GM12878 (cell line): ENCODE results near the gene ABCA2. TPM values are rescaled to one million over a fixed set of nuclear protein-coding genes. Genes with fewer than 3 reads are reported as not detected.

Source experiments
- CTCF ChIP-seq, 3 experiments: IDR thresholded peaks in 2 of 3; conservative IDR thresholded peaks in 1 of 3; 2 replicates each; pipeline ENCODE4 v1.5.1; 2011; ENCODE audit warnings: low read depth in 3 of 3, low read length in 3 of 3, mild to moderate bottlenecking in 3 of 3, control low read depth in 2 of 3, moderate library complexity in 2 of 3, inconsistent platforms in 1 of 3, mixed read lengths in 1 of 3; ENCODE audit not compliant: control insufficient read depth in 2 of 3, insufficient read depth in 1 of 3; ENCODE audit errors: extremely low read depth in 1 of 3
- ETV6 ChIP-seq, 2 experiments: fragments of 450-650 bp in 1 of 2; IDR thresholded peaks in 1 of 2; conservative IDR thresholded peaks in 1 of 2; 2 replicates each; pipeline ENCODE4 v1.6.1; 2014; ENCODE audit warnings: antibody characterized with exemption in 1 of 2, borderline replicate concordance in 1 of 2, low read depth in 1 of 2, mild to moderate bottlenecking in 1 of 2, moderate library complexity in 1 of 2
- IRF3 ChIP-seq: fragments of 450-650 bp; IDR thresholded peaks from 2 replicates; pipeline ENCODE4 v1.6.1; 2014; ENCODE audit warnings: mild to moderate bottlenecking
- SMARCA5 ChIP-seq: fragments of 450-650 bp; IDR thresholded peaks from 2 replicates; pipeline ENCODE4 v1.6.1; 2017; ENCODE audit warnings: mild to moderate bottlenecking
- USF2 ChIP-seq: IDR thresholded peaks from 2 replicates; pipeline ENCODE4 v1.6.1; 2011; ENCODE audit warnings: low read depth, low read length, improper control_type of control experiment, borderline replicate concordance
- polyA plus RNA-seq, 11 experiments: library from polyadenylated mRNA; depleted of rRNA in 4 of 11; unstranded in 6 of 11; stranded (reverse) in 5 of 11; fragments of >200 nt; fragmentation: Nextera tagmentation in 4 of 11; fragmentation: Illumina TruSeq in 1 of 11; extraction: Ambion mirVana in 4 of 11; extraction: Trizol in 1 of 11; gene quantifications; 1 replicate in 1 of 11; 2 replicates in 10 of 11; pipeline versions ENCODE4 v1.2.1 to v1.2.3, GENCODE V29; 2011 to 2016; ENCODE audit warnings: inconsistent platforms in 2 of 11, missing spikeins in 2 of 11, low read depth in 1 of 11
- total RNA-seq, 4 experiments: library from RNA; depleted of rRNA in 3 of 4; stranded (reverse); fragments of >200 nt in 3 of 4; fragmentation: Illumina TruSeq in 1 of 4; extraction: Trizol in 1 of 4; gene quantifications; 2 replicates each; pipeline versions ENCODE4 v1.2.1 to v1.2.3, GENCODE V29; 2013 to 2021

The ABCA2 gene
- total and polyA plus RNA-seq, 10 of the 15 experiments (the other 5 are each of a cell fraction or from before 2014, with no cell fraction given), result 0.13 to 2.6 (median 0.71) TPM; not detected in 2

- TF ChIP-seq USF2 (no peak), CTCF (IDR thresholded peaks at IDR 0.05 in 2 of 3, conservative IDR thresholded peaks at IDR 0.05 in 1 of 3; ENCODE audit: control insufficient read depth in 2 of 3, extremely low read depth in 1 of 3, insufficient read depth in 1 of 3, low read depth in 3 of 3, low read length in 3 of 3) (no peak), SMARCA5 (no peak), ETV6 (conservative IDR thresholded peaks at IDR 0.05 in 1 of 2, IDR thresholded peaks at IDR 0.05 in 1 of 2; ENCODE audit: borderline replicate concordance in 1 of 2, low read depth in 1 of 2) (no peak), IRF3 (no peak)
Observed at GRCh38 chr9:137002646-137003041, 25.4 kb downstream of the ABCA2 start (continued).
